Measurements from ENCODE around the gene DENND1C.

DNA sequence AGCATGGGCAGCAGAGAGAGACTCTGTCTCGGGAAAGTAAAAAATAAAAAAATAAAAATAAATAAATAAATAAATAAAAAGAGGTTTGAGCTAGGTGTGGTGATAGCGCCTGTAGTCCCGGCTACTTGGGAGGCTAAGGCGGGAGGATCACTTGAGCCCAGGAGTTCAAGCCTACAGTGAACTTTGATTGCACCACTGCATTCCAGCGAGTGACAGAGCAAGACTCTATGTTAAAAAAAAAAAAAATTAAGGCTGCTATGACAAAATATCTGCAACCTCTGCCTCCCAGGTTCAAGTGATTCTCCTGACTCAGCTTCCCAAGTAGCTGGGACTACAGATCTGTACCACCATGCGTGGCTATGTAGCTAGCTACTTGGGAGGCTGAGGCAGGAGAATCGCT, 3.2 kb upstream of the DENND1C start:
- TF ChIP-seq ZC3H11A (IDR thresholded peaks at IDR 0.05) (no peak), KDM1A (IDR thresholded peaks at IDR 0.05; ENCODE audit: low read depth) (no peak), EP300 (IDR thresholded peaks at IDR 0.05) (no peak), CEBPB (IDR thresholded peaks at IDR 0.05) (no peak), HEYL (CRISPR knock-in tag; IDR thresholded peaks at IDR 0.05) (no peak), RAD21 (conservative IDR thresholded peaks at IDR 0.05 in 1 of 2, IDR thresholded peaks at IDR 0.05 in 1 of 2) (no peak), ELK1 (IDR thresholded peaks at IDR 0.05; ENCODE audit: low read depth, low read length) (no peak), TP53 (CRISPR knock-in tag; IDR thresholded peaks at IDR 0.05) (no peak), MYC (IDR thresholded peaks at IDR 0.05; ENCODE audit: borderline replicate concordance, low read length) (no peak)
- TF ChIP-seq, protein P1, sequence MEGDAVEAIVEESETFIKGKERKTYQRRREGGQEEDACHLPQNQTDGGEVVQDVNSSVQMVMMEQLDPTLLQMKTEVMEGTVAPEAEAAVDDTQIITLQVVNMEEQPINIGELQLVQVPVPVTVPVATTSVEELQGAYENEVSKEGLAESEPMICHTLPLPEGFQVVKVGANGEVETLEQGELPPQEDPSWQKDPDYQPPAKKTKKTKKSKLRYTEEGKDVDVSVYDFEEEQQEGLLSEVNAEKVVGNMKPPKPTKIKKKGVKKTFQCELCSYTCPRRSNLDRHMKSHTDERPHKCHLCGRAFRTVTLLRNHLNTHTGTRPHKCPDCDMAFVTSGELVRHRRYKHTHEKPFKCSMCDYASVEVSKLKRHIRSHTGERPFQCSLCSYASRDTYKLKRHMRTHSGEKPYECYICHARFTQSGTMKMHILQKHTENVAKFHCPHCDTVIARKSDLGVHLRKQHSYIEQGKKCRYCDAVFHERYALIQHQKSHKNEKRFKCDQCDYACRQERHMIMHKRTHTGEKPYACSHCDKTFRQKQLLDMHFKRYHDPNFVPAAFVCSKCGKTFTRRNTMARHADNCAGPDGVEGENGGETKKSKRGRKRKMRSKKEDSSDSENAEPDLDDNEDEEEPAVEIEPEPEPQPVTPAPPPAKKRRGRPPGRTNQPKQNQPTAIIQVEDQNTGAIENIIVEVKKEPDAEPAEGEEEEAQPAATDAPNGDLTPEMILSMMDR (IDR thresholded peaks at IDR 0.05), result no peak
- TF ChIP-seq, protein P2, sequence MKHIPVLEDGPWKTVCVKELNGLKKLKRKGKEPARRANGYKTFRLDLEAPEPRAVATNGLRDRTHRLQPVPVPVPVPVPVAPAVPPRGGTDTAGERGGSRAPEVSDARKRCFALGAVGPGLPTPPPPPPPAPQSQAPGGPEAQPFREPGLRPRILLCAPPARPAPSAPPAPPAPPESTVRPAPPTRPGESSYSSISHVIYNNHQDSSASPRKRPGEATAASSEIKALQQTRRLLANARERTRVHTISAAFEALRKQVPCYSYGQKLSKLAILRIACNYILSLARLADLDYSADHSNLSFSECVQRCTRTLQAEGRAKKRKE (CRISPR knock-in tag; IDR thresholded peaks at IDR 0.05; ENCODE audit: low read depth), result no peak

Measured in A549 (cell line).